Measurements from ENCODE around the gene VCAM1.

DNA sequence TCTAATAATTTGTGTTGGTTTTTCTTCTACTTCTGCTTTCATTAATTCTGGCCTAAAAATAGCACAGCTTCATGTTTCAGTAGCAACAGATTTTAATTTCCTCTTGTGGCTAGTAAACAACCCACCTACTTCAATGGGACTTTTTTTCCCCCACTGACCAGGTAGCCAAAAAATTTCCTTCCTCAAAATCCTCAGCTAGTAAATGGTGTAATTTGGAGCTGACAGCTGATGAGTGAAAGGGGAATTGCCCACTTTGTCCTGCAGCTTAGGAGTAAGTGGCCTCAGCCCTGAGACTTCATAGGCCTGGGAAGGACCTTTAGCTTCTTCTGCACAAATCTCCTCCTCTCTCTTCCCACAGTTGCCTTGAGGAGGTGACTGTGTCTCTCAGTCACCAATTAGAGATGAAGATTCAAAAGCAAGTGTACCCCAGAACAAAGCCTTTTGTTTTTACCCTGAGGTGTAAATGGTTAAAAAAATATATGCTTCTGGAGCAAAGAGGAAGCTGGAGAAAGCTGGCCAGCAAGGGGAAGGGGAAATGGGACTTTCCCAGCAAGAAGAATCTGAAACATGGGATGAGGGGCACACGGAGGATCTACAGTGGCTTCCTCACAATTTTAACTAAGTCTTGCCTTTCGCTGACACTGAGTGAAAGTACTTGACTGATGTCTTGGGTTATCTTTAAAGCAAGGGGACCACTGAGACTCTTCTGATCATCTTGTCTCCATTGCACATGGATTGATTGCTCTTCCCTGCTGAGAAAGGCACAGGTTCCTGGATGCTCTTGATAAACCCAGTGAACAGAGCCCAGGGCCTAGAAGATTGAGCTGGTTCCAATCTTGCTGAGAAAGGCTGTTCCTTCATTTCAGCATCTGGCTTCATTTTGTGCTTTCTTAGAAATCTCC is 35.8 kb upstream of the VCAM1 start:
- no peak for TF ChIP-seq FOXM1 (IDR thresholded peaks at IDR 0.05; ENCODE audit: borderline replicate concordance)
- TF ChIP-seq HDGF (IDR thresholded peaks at IDR 0.05; ENCODE audit: borderline replicate concordance), result no peak
- no peak for TF ChIP-seq SUZ12 (IDR thresholded peaks at IDR 0.05)
- no peak for TF ChIP-seq FOXK2 (IDR thresholded peaks at IDR 0.05)
- no peak for TF ChIP-seq NFRKB (IDR thresholded peaks at IDR 0.05)
- TF ChIP-seq ZNF384 (IDR thresholded peaks at IDR 0.05), result no peak
- TF ChIP-seq ARNT (IDR thresholded peaks at IDR 0.05), result no peak
- TF ChIP-seq SP1 (IDR thresholded peaks at IDR 0.05), result no peak
- no peak for TF ChIP-seq BHLHE40 (IDR thresholded peaks at IDR 0.05; ENCODE audit: borderline replicate concordance)
- TF ChIP-seq FOXA1 (IDR thresholded peaks at IDR 0.05), result no peak
- TF ChIP-seq CTBP1 (IDR thresholded peaks at IDR 0.05; ENCODE audit: borderline replicate concordance), result no peak
- TF ChIP-seq ELF4 (IDR thresholded peaks at IDR 0.05), result no peak
- TF ChIP-seq, protein P1, sequence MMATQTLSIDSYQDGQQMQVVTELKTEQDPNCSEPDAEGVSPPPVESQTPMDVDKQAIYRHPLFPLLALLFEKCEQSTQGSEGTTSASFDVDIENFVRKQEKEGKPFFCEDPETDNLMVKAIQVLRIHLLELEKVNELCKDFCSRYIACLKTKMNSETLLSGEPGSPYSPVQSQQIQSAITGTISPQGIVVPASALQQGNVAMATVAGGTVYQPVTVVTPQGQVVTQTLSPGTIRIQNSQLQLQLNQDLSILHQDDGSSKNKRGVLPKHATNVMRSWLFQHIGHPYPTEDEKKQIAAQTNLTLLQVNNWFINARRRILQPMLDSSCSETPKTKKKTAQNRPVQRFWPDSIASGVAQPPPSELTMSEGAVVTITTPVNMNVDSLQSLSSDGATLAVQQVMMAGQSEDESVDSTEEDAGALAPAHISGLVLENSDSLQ (IDR thresholded peaks at IDR 0.05), result no peak
- no peak for TF ChIP-seq TARDBP (IDR thresholded peaks at IDR 0.05)
